Stromal cell of bone marrow (primary cell): ENCODE data around the gene RPL19.

Experiments used
- DNase-seq: peaks from one replicate; pipeline ENCODE4 v3.0.0-alpha.2; 2012; ENCODE audit warnings: low read depth

Gene RPL19

GRCh38 chr17:39197380-39198185 lies 2.5 kb upstream of the RPL19 start, which contains the start of gene CACNB1:
TSS of gene CACNB1 (minus strand) at chr17:39197669. CDS start at chr17:39197495, 174 bp downstream.
- peak; percentile 54 for DNase-seq

- no peak for DNase-seq
Measured at GRCh38 chr17:39198186-39198566, 1.9 kb upstream of the RPL19 start.

- DNase-seq, result peak; percentile 88
Measured at GRCh38 chr17:39199820-39200069, 338 bp upstream of the RPL19 start.

- no peak for DNase-seq
Measured at GRCh38 chr17:39200957-39201510, 951 bp downstream of the RPL19 start.

- DNase-seq, result no peak
Measured at GRCh38 chr17:39204245-39204644, 4.2 kb downstream of the RPL19 start.

- DNase-seq, result no peak
Measured at GRCh38 chr17:39205112-39205526, 5.0 kb downstream of the RPL19 start.

GRCh38 chr17:39208136-39208535 lies 8.1 kb downstream of the RPL19 start:
- DNase-seq, result no peak

- no peak for DNase-seq
Measured at GRCh38 chr17:39208893-39209292, 8.8 kb downstream of the RPL19 start.

GRCh38 chr17:39209317-39210092 lies 9.4 kb downstream of the RPL19 start:
- DNase-seq, result no peak

- no peak for DNase-seq
Measured at GRCh38 chr17:39210093-39210434, 10.0 kb downstream of the RPL19 start.

GRCh38 chr17:39212195-39212810 lies 12.2 kb downstream of the RPL19 start:
- no peak for DNase-seq

- no peak for DNase-seq
Measured at GRCh38 chr17:39212841-39213480, 12.9 kb downstream of the RPL19 start.

- no peak for DNase-seq
Measured at GRCh38 chr17:39213852-39214251, 13.8 kb downstream of the RPL19 start.

GRCh38 chr17:39217734-39218369 lies 17.8 kb downstream of the RPL19 start:
- no peak for DNase-seq

GRCh38 chr17:39218906-39219305 lies 18.8 kb downstream of the RPL19 start:
- no peak for DNase-seq

- DNase-seq, result no peak
Measured at GRCh38 chr17:39219647-39220154, 19.6 kb downstream of the RPL19 start.

GRCh38 chr17:39221572-39221971 lies 21.5 kb downstream of the RPL19 start:
- no peak for DNase-seq

- no peak for DNase-seq
Measured at GRCh38 chr17:39222151-39222550, 22.1 kb downstream of the RPL19 start.

GRCh38 chr17:39222866-39223834 lies 23.1 kb downstream of the RPL19 start:
- no peak for DNase-seq
